Omental fat pad (tissue), 4 donors: ENCODE measurements around the gene TNFRSF8. TPM values are rescaled to one million over a fixed set of nuclear protein-coding genes. Genes with fewer than 3 reads are reported as not detected.

Experiments
- ATAC-seq: fragments of 150-250 bp; one replicate; pipeline ENCODE4 v1.9.1; 2016; ENCODE audit warnings: mild to moderate bottlenecking, moderate library complexity; ENCODE audit not compliant: low FRiP score
- DNase-seq: peaks from one replicate; pipeline ENCODE4 v3.0.0-alpha.2; 2019; ENCODE audit warnings: low spot score
- total RNA-seq, 4 donors: library from RNA; depleted of rRNA; stranded (reverse); fragments of >200 nt; gene quantifications; one replicate each; pipeline ENCODE4 v1.1.0, GENCODE V29; 2016
- TF ChIP-seq, protein P1 (sequence below), 3 donors: fragments of 450-650 bp; IDR thresholded peaks; one replicate each; pipeline ENCODE4 v1.5.1; 2016 to 2017; ENCODE audit warnings: antibody characterized with exemption in 3 of 3, mild to moderate bottlenecking in 3 of 3, moderate library complexity in 2 of 3

The TNFRSF8 gene
- total RNA-seq, 4 donors from 2014 or later, result 2.9 to 31.9 (median 5.1) TPM

GRCh38 chr1:12182410-12182984 is 119.4 kb downstream of the TNFRSF8 start:
- TF ChIP-seq, protein P1, sequence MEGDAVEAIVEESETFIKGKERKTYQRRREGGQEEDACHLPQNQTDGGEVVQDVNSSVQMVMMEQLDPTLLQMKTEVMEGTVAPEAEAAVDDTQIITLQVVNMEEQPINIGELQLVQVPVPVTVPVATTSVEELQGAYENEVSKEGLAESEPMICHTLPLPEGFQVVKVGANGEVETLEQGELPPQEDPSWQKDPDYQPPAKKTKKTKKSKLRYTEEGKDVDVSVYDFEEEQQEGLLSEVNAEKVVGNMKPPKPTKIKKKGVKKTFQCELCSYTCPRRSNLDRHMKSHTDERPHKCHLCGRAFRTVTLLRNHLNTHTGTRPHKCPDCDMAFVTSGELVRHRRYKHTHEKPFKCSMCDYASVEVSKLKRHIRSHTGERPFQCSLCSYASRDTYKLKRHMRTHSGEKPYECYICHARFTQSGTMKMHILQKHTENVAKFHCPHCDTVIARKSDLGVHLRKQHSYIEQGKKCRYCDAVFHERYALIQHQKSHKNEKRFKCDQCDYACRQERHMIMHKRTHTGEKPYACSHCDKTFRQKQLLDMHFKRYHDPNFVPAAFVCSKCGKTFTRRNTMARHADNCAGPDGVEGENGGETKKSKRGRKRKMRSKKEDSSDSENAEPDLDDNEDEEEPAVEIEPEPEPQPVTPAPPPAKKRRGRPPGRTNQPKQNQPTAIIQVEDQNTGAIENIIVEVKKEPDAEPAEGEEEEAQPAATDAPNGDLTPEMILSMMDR (IDR thresholded peaks at IDR 0.05), result no peak
- DNase-seq, result no peak
- ATAC-seq, result no peak

- TF ChIP-seq, protein P1 (IDR thresholded peaks at IDR 0.05), result no peak
- DNase-seq (no peak), ATAC-seq (no peak)
These were observed 120.1 kb downstream of the TNFRSF8 start for GRCh38 chr1:12183095-12183794.

- TF ChIP-seq, protein P1 (IDR thresholded peaks at IDR 0.05), result no peak
- peak; percentile 52 for ATAC-seq
- DNase-seq, result no peak
These were observed 121.0 kb downstream of the TNFRSF8 start for GRCh38 chr1:12184008-12184681.

DNA sequence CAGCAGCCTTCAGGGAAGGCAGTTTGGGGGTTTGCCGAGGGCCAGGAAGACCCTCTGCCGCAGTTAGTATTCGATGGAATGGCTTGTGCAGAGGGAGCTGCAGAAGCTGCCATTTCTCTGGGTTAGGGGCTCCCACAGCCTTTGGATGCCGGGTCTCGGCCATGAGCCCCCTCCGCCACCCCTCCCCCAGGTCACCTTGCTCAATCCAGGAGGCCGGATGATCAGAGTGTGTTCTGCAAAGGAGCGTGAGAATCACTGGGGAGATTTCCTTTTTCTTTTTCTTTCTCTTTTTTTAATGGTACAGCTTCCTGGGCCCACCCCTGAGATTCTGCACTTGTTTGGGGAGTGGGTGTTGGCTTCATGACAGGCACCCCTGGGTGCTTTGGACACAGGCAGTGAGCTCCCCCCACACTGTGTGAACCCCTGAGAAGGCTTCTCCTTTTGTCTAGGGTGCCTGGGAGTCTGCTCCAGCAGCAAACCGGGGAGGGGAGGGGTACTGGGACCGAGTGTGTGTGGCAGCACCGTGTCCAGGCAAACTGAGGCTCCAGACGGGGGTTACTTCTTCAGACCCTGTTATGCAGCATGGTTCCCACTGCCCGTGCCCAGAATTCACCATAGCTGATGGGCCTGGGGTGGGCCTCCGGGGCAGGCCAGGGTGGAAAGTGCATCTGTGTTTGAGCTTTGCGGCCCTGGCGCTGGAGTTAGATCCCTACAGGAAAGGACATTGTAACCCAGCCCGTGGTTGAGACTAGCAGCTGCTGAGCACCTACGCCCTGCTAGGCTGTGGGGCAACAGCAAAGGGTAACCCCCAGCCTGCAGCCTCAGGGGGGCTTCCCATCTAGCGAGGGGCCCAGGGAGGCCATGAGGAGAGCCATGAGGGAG is 122.2 kb downstream of the TNFRSF8 start:
- ATAC-seq (no peak), DNase-seq (no peak)
- TF ChIP-seq, protein P1 (IDR thresholded peaks at IDR 0.05), result no peak

DNA sequence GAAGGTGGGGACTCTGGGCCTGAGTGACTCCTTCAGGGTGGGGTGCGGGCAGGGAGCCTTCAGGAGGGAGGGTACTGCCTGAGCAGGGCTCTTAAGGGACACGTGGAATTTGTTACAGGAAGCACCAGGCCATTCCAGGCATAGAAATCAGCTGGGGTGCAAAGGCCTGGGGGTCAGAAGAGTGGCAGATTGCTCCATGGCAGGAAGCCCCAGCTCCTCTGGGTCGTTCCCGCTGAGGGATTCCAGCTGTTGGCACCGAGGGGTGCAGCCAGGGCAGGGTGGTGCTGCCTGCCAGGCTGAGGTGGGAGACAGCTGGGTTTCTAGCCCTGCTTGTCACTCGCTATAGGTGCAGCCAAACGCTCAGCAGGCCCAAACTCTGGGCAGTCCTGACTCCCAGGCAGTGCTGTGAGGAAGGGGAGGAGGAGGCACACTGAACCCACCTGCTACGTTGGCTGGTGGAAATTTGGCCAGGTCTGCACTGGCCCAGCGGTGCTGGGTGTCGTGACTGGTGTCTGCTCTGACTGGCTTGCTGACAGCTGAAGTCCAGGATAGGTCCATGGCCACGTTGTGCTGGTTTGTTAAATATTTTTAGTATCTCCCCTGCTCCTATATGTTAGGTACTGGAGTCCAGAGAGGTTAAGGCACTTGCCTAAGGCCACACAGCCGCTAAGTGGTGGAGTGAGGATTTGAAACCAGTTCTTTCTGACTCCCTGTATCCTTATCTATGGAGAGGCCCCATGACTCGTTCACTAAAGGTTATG is 123.0 kb downstream of the TNFRSF8 start:
- TF ChIP-seq, protein P1 (IDR thresholded peaks at IDR 0.05), result no peak
- no peak for ATAC-seq

DNA sequence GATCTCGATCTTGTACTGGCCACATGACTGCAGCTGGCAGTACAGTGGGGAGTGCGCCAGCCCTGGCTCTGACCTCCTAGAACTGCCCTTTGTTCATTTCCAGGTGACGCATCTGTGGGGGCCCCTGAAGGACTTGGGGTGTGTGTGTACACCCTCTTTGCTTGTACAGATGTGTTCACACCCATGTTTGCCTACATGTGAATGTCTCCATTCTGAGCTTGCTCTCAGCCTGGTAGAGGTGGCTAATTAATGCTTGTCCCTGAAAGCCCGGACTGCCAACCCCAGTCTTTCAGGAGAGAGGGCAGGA is 123.5 kb downstream of the TNFRSF8 start:
- ATAC-seq (no peak), DNase-seq (no peak)
- TF ChIP-seq, protein P1 (IDR thresholded peaks at IDR 0.05), result no peak

More for the DNA sequence above, 123.0 kb downstream of the TNFRSF8 start:
- DNase-seq, result no peak
